ENCODE results near the gene TMEM94. TPM values are rescaled to one million over a fixed set of nuclear protein-coding genes. Genes with fewer than 3 reads are reported as not detected.

Gene TMEM94
- total and polyA plus RNA-seq, 2 of the 4 experiments (the other 2 are of a cell fraction) = 8.4 to 64.7 TPM

GRCh38 chr17:75523647-75524046 is 67.2 kb downstream of the TMEM94 start:
- Histone ChIP-seq H3K23ac (ENCODE audit: low read depth, low read length) (no peak overlapping the region), H3K9me3 (ENCODE audit: control insufficient read depth, insufficient read depth, low read length) (no peaks in the 10 kb centered on the region), H4K5ac (ENCODE audit: low read depth, low read length) (no peak overlapping the region), H2AFZ (replicated peaks; ENCODE audit: low read length, poor library complexity) (no peak overlapping the region), H2BK20ac (ENCODE audit: low read depth, low read length) (no peak overlapping the region), H3K4me1 (ENCODE audit: control insufficient read depth, insufficient read depth, low read length) (no peaks in the 10 kb centered on the region), H3K9me1 (ENCODE audit: insufficient read depth, low read length) (no peaks in the 10 kb centered on the region), H3K36me3 (ENCODE audit: control insufficient read depth, insufficient read depth, low read length) (peaks cover 7% of the 10 kb centered on the region; the same call in 1 of the 2 replicates), H3K27me3 (ENCODE audit: control insufficient read depth, insufficient read depth, low read length) (peaks cover 19% of the 10 kb centered on the region), H3K18ac (ENCODE audit: low read depth, low read length) (no peak overlapping the region), H3K9ac (ENCODE audit: low read depth, low read length) (no peak overlapping the region), H2BK15ac (ENCODE audit: low read depth, low read length) (no peak overlapping the region), H2AK9ac (replicated peaks; ENCODE audit: low read depth, low read length, poor library complexity) (no peak overlapping the region), H3K27ac (ENCODE audit: insufficient read depth, low read length) (no peak overlapping the region), H3K4me3 (ENCODE audit: insufficient read depth, low read depth, low read length) (no peak overlapping the region), H2BK5ac (ENCODE audit: low read depth, low read length, poor library complexity, severe bottlenecking) (no peak overlapping the region), H3K4ac (ENCODE audit: low read depth, low read length) (no peak overlapping the region), H3K79me1 (ENCODE audit: low read depth in 1 of 2, low read length in 2 of 2) (0 out of 4 replicates have a peak, but pooled peaks cover 0 to under 1% of the 10 kb centered on the region in 2 experiments), H3K4me2 (ENCODE audit: low read depth, low read length) (no peak overlapping the region), H2BK120ac (ENCODE audit: low read depth, low read length) (no peak overlapping the region), H2AK5ac (ENCODE audit: low read depth, low read length) (no peak overlapping the region), H3K56ac (ENCODE audit: extremely low read depth, insufficient read depth, low read length) (no peak overlapping the region), H3K14ac (replicated peaks; ENCODE audit: low read depth, low read length) (no peak overlapping the region), H4K8ac (ENCODE audit: low read depth in 2 of 2, low read length in 2 of 2) (no peak overlapping the region), H4K20me1 (ENCODE audit: insufficient read depth, low read length) (0 out of 2 replicates have a peak, but pooled peaks cover 14% of the 10 kb centered on the region), H4K91ac (ENCODE audit: insufficient read depth, low read depth, low read length) (no peak overlapping the region)
- TF ChIP-seq CTCF (conservative IDR thresholded peaks at IDR 0.05; ENCODE audit: low read depth, low read length) (no peak), POLR2A (IDR thresholded peaks at IDR 0.05; ENCODE audit: low read depth, low read length) (no peak), FOS (IDR thresholded peaks at IDR 0.05; ENCODE audit: low read depth, low read length) (no peak), CHD1 (IDR thresholded peaks at IDR 0.05; ENCODE audit: low read depth, low read length) (no peak), RCOR1 (IDR thresholded peaks at IDR 0.05; ENCODE audit: insufficient replicate concordance, low read length) (no peak), SMC3 (IDR thresholded peaks at IDR 0.05; ENCODE audit: low read depth, low read length) (no peak), MXI1 (IDR thresholded peaks at IDR 0.05; ENCODE audit: borderline replicate concordance, low read depth, low read length) (no peak), MAZ (IDR thresholded peaks at IDR 0.05; ENCODE audit: borderline replicate concordance, low read depth, low read length) (no peak), USF2 (IDR thresholded peaks at IDR 0.05; ENCODE audit: low read depth, low read length) (no peak), RFX5 (IDR thresholded peaks at IDR 0.05; ENCODE audit: low read depth, low read length) (no peak), MAFK (IDR thresholded peaks at IDR 0.05; ENCODE audit: low read depth, low read length) (no peak), NFE2L2 (IDR thresholded peaks at IDR 0.05; ENCODE audit: low read depth, low read length) (no peak), ELK1 (IDR thresholded peaks at IDR 0.05; ENCODE audit: borderline replicate concordance, low read depth, low read length) (no peak), BHLHE40 (IDR thresholded peaks at IDR 0.05; ENCODE audit: low read depth, low read length) (no peak), RAD21 (IDR thresholded peaks at IDR 0.05; ENCODE audit: low read length) (no peak), CEBPB (IDR thresholded peaks at IDR 0.05; ENCODE audit: low read depth, low read length) (no peak)
- in situ Hi-C loops (cut with MboI; ENCODE audit: low sequenced_read_pairs) = no loop called here
- POLR2A ChIA-PET (ENCODE audit: unreplicated experiment) = no interaction called here
- dilution Hi-C loops (cut with HindIII; ENCODE audit: low sequenced_read_pairs, unreplicated experiment) = no loop called here
- intact Hi-C loops (cut with micrococcal nuclease) = no loop called here
- ATAC-seq (ENCODE audit: low read depth) (no peak), DNase-seq (no peak)
- CTCF ChIA-PET = no interaction called here
- 93% methylated on average over 3 of the region's 7 CpGs; no CpG with 5 or more reads in 1 of the 2 experiments for WGBS, 2 experiments (ENCODE audit: extremely low coverage in 2 of 2, insufficient read length in 1 of 2)
- no TSS peak for BruUV-seq (replicated peaks)

Data from IMR-90 (cell line).